ENCODE results near the gene CKMT2. TPM values are rescaled to one million over a fixed set of nuclear protein-coding genes. Genes with fewer than 3 reads are reported as not detected.
A peak's percentile ranks its signal among the peaks of the same experiment; 100 is the strongest.

The CKMT2 gene
- total RNA-seq, 1 donor from 2014 or later: 0.51 TPM

- no peak for DNase-seq
These were observed 13.7 kb upstream of the CKMT2 start for GRCh38 chr5:81219389-81219788.

GRCh38 chr5:81222285-81222684 lies 10.8 kb upstream of the CKMT2 start:
- no peak for DNase-seq

- no peak for DNase-seq
These were observed 7.7 kb upstream of the CKMT2 start for GRCh38 chr5:81225463-81225862.

GRCh38 chr5:81226286-81226685 lies 6.8 kb upstream of the CKMT2 start:
- no peak for DNase-seq

- no peak for DNase-seq
These were observed 6.2 kb upstream of the CKMT2 start for GRCh38 chr5:81226949-81227348.

- DNase-seq: no peak
These were observed 5.0 kb upstream of the CKMT2 start for GRCh38 chr5:81228084-81228483.

GRCh38 chr5:81230416-81230815 lies 2.7 kb upstream of the CKMT2 start:
- no peak for DNase-seq

- no peak for DNase-seq
These were observed 550 bp upstream of the CKMT2 start for GRCh38 chr5:81232464-81233079.

GRCh38 chr5:81234299-81234698 lies 1.2 kb downstream of the CKMT2 start:
- DNase-seq: no peak

- no peak for DNase-seq
These were observed 1.7 kb downstream of the CKMT2 start for GRCh38 chr5:81234801-81235200.

- DNase-seq: no peak
These were observed 2.4 kb downstream of the CKMT2 start for GRCh38 chr5:81235287-81236072.

- DNase-seq: no peak
These were observed 5.3 kb downstream of the CKMT2 start for GRCh38 chr5:81238460-81238859.

- no peak for DNase-seq
These were observed 6.5 kb downstream of the CKMT2 start for GRCh38 chr5:81239613-81240012.

- DNase-seq: no peak
These were observed 7.9 kb downstream of the CKMT2 start for GRCh38 chr5:81241001-81241400.

- no peak for DNase-seq
These were observed 9.0 kb downstream of the CKMT2 start for GRCh38 chr5:81241961-81242648.

- no peak for DNase-seq
These were observed 9.8 kb downstream of the CKMT2 start for GRCh38 chr5:81242906-81243436.

GRCh38 chr5:81244451-81244850 lies 11.3 kb downstream of the CKMT2 start:
- no peak for DNase-seq

GRCh38 chr5:81245871-81246235 lies 12.7 kb downstream of the CKMT2 start:
- no peak for DNase-seq

GRCh38 chr5:81246697-81247096 lies 13.6 kb downstream of the CKMT2 start:
- no peak for DNase-seq

GRCh38 chr5:81247441-81247972 lies 14.4 kb downstream of the CKMT2 start:
- DNase-seq: peak; percentile 66

GRCh38 chr5:81249240-81249639 lies 16.1 kb downstream of the CKMT2 start:
- DNase-seq: no peak

GRCh38 chr5:81250004-81250403 lies 16.9 kb downstream of the CKMT2 start:
- no peak for DNase-seq

GRCh38 chr5:81251922-81252321 lies 18.8 kb downstream of the CKMT2 start:
- DNase-seq: no peak

All from dermis blood vessel endothelial cell (primary cell).